Measurements from ENCODE around the gene CCDC148. TPM values are rescaled to one million over a fixed set of nuclear protein-coding genes. Genes with fewer than 3 reads are reported as not detected.

Gene CCDC148
- total RNA-seq, 1 donor from 2014 or later: 0.78 TPM

GRCh38 chr2:158202161-158202815 lies 254.3 kb downstream of the CCDC148 start:
- intact Hi-C loops (cut with DNase I): no loop called here
- ATAC-seq (no peak), DNase-seq (ENCODE audit: missing footprints) (no peak)

GRCh38 chr2:158199928-158200650 lies 256.5 kb downstream of the CCDC148 start:
- intact Hi-C loops (cut with DNase I): no loop called here
- ATAC-seq (no peak), DNase-seq (ENCODE audit: missing footprints) (no peak)

- no peak for DNase-seq (ENCODE audit: missing footprints)
- ATAC-seq: no peak
- intact Hi-C loops (cut with DNase I): no loop called here
Observed at GRCh38 chr2:158197940-158198339, 258.6 kb downstream of the CCDC148 start.

GRCh38 chr2:158194229-158194628 lies 262.3 kb downstream of the CCDC148 start:
- intact Hi-C loops (cut with DNase I): no loop called here
- ATAC-seq: no peak

GRCh38 chr2:158192515-158193443 lies 263.8 kb downstream of the CCDC148 start:
- DNase-seq (ENCODE audit: missing footprints) (no peak), ATAC-seq (no peak)
- intact Hi-C loops (cut with DNase I): no loop called here

More at GRCh38 chr2:158194229-158194628, 262.3 kb downstream of the CCDC148 start:
- no peak for DNase-seq (ENCODE audit: missing footprints)

- ATAC-seq: no peak
- intact Hi-C loops (cut with DNase I): no loop called here
- no peak for DNase-seq (ENCODE audit: missing footprints)
Observed at GRCh38 chr2:158191076-158191895, 265.3 kb downstream of the CCDC148 start.

GRCh38 chr2:158189526-158189925 lies 267.0 kb downstream of the CCDC148 start:
- DNase-seq (ENCODE audit: missing footprints) (no peak), ATAC-seq (no peak)
- intact Hi-C loops (cut with DNase I): no loop called here

GRCh38 chr2:158187908-158188307 lies 268.6 kb downstream of the CCDC148 start:
- intact Hi-C loops (cut with DNase I): no loop called here
- no peak for ATAC-seq

GRCh38 chr2:158184556-158185343 lies 271.8 kb downstream of the CCDC148 start:
- DNase-seq (ENCODE audit: missing footprints) (no peak), ATAC-seq (no peak)
- intact Hi-C loops (cut with DNase I): loop anchor here (5.0 kb wide), 1 partner anchor 273 kb away; the partner anchor contains the start of genes CCDC148 and PKP4

More at GRCh38 chr2:158187908-158188307, 268.6 kb downstream of the CCDC148 start:
- DNase-seq (ENCODE audit: missing footprints): no peak

- ATAC-seq (no peak), DNase-seq (ENCODE audit: missing footprints) (no peak)
- intact Hi-C loops (cut with DNase I): loop anchor here (5.0 kb wide), 1 partner anchor 273 kb away; the partner anchor contains the start of genes CCDC148 and PKP4
Observed at GRCh38 chr2:158184001-158184400, 272.6 kb downstream of the CCDC148 start.

GRCh38 chr2:158182676-158183295 lies 273.8 kb downstream of the CCDC148 start:
- DNase-seq (ENCODE audit: missing footprints): no peak
- intact Hi-C loops (cut with DNase I): loop anchor here (5.0 kb wide), 1 partner anchor 275 kb away; the partner anchor contains the start of genes CCDC148 and PKP4
- no peak for ATAC-seq

GRCh38 chr2:158181171-158181570 lies 275.4 kb downstream of the CCDC148 start:
- DNase-seq (ENCODE audit: missing footprints): no peak
- no peak for ATAC-seq
- intact Hi-C loops (cut with DNase I): loop anchor here (5.0 kb wide), 1 partner anchor 276 kb away; the partner anchor contains the start of genes CCDC148 and PKP4

GRCh38 chr2:158179660-158180059 lies 276.9 kb downstream of the CCDC148 start:
- intact Hi-C loops (cut with DNase I): loop anchor here (2.0 to 10.0 kb wide), 3 partner anchors 145 to 575 kb away; partner anchors contain the start of genes CCDC148 and PKP4
- ATAC-seq (no peak), DNase-seq (ENCODE audit: missing footprints) (no peak)

- no peak for DNase-seq (ENCODE audit: missing footprints)
- ATAC-seq: no peak
- intact Hi-C loops (cut with DNase I): loop anchor here (2.0 to 10.0 kb wide), 2 partner anchors 144 to 576 kb away; no protein-coding TSS in a partner anchor
Observed at GRCh38 chr2:158178646-158179045, 277.9 kb downstream of the CCDC148 start.

- intact Hi-C loops (cut with DNase I): loop anchor here (10.0 kb wide), 1 partner anchor 140 kb away; no protein-coding TSS in a partner anchor
- ATAC-seq: no peak
- no peak for DNase-seq (ENCODE audit: missing footprints)
Observed at GRCh38 chr2:158174956-158175355, 281.6 kb downstream of the CCDC148 start.

- ATAC-seq: no peak
- DNase-seq (ENCODE audit: missing footprints): no peak
- intact Hi-C loops (cut with DNase I): loop anchor here (10.0 kb wide), 1 partner anchor 140 kb away; no protein-coding TSS in a partner anchor
Observed at GRCh38 chr2:158174495-158174894, 282.1 kb downstream of the CCDC148 start.

- ATAC-seq: no peak
- intact Hi-C loops (cut with DNase I): loop anchor here (10.0 kb wide), 1 partner anchor 138 kb away; no protein-coding TSS in a partner anchor
- DNase-seq (ENCODE audit: missing footprints): no peak
Observed at GRCh38 chr2:158172719-158173118, 283.8 kb downstream of the CCDC148 start.
